ENCODE data around the gene OCSTAMP.

OCSTAMP gene

GRCh38 chr20:46552460-46553420 is 2.3 kb upstream of the OCSTAMP start:
- Mint-ChIP-seq H3K4me3 (no peak overlapping the region), H3K36me3 (ENCODE audit: low read depth) (no peaks in the 10 kb centered on the region), H3K9me3 (no peaks in the 10 kb centered on the region), H3K27me3 (peaks cover 25% of the 10 kb centered on the region), H3K4me1 (ENCODE audit: low read depth) (peaks cover 50% of the 10 kb centered on the region), H3K27ac (peak overlapping the region; percentile 80)
- intact Hi-C loops (cut with micrococcal nuclease): no loop called here

DNA sequence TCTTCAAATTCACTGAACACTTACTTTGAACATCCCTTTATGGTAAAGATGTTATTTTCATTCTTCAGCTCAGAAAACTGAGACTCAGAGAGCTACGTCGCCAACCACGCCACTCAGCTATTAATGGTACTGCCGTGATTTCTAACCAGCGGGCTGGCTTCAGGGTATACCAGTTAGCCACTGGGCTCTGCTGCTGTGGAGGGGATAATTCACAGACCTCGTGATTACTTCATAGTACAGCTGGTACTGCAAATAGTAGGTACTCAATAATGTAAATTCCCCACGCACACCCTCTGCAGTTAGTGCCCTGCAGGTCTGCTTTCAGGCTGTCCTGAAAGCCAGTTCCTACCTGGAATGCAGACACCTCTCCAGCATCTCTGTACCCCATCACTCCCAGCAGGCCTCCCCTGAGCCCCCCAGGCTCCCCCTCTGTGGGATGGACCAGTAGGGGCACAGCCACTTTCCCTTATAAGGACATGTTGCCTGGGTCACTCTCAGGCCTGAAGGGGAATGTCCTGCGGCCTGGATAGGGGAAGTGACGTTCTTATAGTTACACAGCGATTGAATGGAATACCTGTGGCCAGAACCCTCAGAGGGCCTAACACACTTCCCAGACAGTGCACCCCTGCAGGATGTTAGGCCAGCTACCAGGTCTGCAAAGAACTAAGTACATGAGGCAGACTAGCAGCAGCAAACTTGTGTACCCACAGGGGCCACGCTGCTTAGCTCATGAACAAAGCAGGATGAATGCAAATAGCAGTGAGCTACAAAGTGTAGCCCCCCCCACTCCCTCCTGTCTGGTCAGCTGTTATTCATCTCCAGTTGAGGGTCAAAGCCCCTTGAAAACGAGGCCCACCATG is 1.3 kb upstream of the OCSTAMP start:
- Mint-ChIP-seq H3K4me1 (ENCODE audit: low read depth) (peaks cover 43% of the 10 kb centered on the region), H3K27ac (no peak overlapping the region), H3K9me3 (no peaks in the 10 kb centered on the region), H3K27me3 (peaks cover 19% of the 10 kb centered on the region), H3K4me3 (no peak overlapping the region), H3K36me3 (ENCODE audit: low read depth) (no peaks in the 10 kb centered on the region)
- intact Hi-C loops (cut with micrococcal nuclease): no loop called here

GRCh38 chr20:46549188-46549972 is 1.1 kb downstream of the OCSTAMP start:
- H3K27ac Mint-ChIP-seq: no peak overlapping the region
- peaks cover 30% of the 10 kb centered on the region for H3K4me1 Mint-ChIP-seq (ENCODE audit: low read depth)
- no peaks in the 10 kb centered on the region for H3K36me3 Mint-ChIP-seq (ENCODE audit: low read depth)
- intact Hi-C loops (cut with micrococcal nuclease): no loop called here
- H3K4me3 Mint-ChIP-seq: no peak overlapping the region
- H3K9me3 Mint-ChIP-seq: no peaks in the 10 kb centered on the region
- peaks cover 8% of the 10 kb centered on the region for H3K27me3 Mint-ChIP-seq

- H3K9me3 Mint-ChIP-seq: no peaks in the 10 kb centered on the region
- H3K4me3 Mint-ChIP-seq: no peak overlapping the region
- peaks cover 30% of the 10 kb centered on the region for H3K4me1 Mint-ChIP-seq (ENCODE audit: low read depth)
- intact Hi-C loops (cut with micrococcal nuclease): no loop called here
- H3K27me3 Mint-ChIP-seq: peaks cover 11% of the 10 kb centered on the region
- no peaks in the 10 kb centered on the region for H3K36me3 Mint-ChIP-seq (ENCODE audit: low read depth)
- no peak overlapping the region for H3K27ac Mint-ChIP-seq
Measured at GRCh38 chr20:46548688-46549087, 1.8 kb downstream of the OCSTAMP start.

- no peak overlapping the region for H3K27ac Mint-ChIP-seq
- intact Hi-C loops (cut with micrococcal nuclease): no loop called here
- H3K9me3 Mint-ChIP-seq: no peaks in the 10 kb centered on the region
- H3K36me3 Mint-ChIP-seq (ENCODE audit: low read depth): no peaks in the 10 kb centered on the region
- H3K27me3 Mint-ChIP-seq: peaks cover 15% of the 10 kb centered on the region
- H3K4me3 Mint-ChIP-seq: no peak overlapping the region
- H3K4me1 Mint-ChIP-seq (ENCODE audit: low read depth): peaks cover 25% of the 10 kb centered on the region
Measured at GRCh38 chr20:46547995-46548394, 2.5 kb downstream of the OCSTAMP start.

DNA sequence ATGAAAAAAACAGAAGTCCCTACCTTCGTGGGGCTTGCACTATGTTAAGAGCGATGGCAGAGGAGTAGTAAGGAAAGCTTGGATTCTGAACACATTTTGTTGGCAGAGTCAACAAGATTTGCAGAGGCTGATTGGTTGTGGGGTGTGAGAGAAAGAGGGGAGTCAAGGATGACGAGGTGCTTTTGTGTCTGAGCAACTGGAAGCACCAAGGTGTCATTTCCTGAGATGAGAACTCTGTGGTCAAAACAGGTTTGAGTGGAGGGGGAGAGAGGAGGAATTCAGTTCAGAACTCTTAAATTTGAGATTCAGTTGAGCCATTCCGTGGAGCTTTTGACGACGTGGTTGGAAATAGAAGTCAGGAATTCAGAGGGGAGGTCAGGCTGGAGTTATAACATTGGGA is 3.5 kb downstream of the OCSTAMP start:
- intact Hi-C loops (cut with micrococcal nuclease): no loop called here
- H3K9me3 Mint-ChIP-seq: no peaks in the 10 kb centered on the region
- H3K4me1 Mint-ChIP-seq (ENCODE audit: low read depth): peaks cover 15% of the 10 kb centered on the region
- H3K27ac Mint-ChIP-seq: no peak overlapping the region
- peaks cover 25% of the 10 kb centered on the region for H3K27me3 Mint-ChIP-seq
- no peaks in the 10 kb centered on the region for H3K36me3 Mint-ChIP-seq (ENCODE audit: low read depth)
- no peak overlapping the region for H3K4me3 Mint-ChIP-seq

- no peak overlapping the region for H3K4me3 Mint-ChIP-seq
- H3K27ac Mint-ChIP-seq: no peak overlapping the region
- peaks cover 31% of the 10 kb centered on the region for H3K27me3 Mint-ChIP-seq
- peaks cover 9% of the 10 kb centered on the region for H3K4me1 Mint-ChIP-seq (ENCODE audit: low read depth)
- intact Hi-C loops (cut with micrococcal nuclease): no loop called here
- no peaks in the 10 kb centered on the region for H3K36me3 Mint-ChIP-seq (ENCODE audit: low read depth)
- no peaks in the 10 kb centered on the region for H3K9me3 Mint-ChIP-seq
Measured at GRCh38 chr20:46546298-46546697, 4.2 kb downstream of the OCSTAMP start.

GRCh38 chr20:46545827-46546138 is 4.7 kb downstream of the OCSTAMP start:
- Mint-ChIP-seq H3K4me1 (ENCODE audit: low read depth) (peaks cover 5% of the 10 kb centered on the region), H3K9me3 (no peaks in the 10 kb centered on the region), H3K27ac (no peak overlapping the region), H3K4me3 (no peak overlapping the region), H3K36me3 (ENCODE audit: low read depth) (no peaks in the 10 kb centered on the region), H3K27me3 (peaks cover 32% of the 10 kb centered on the region)
- intact Hi-C loops (cut with micrococcal nuclease): loop anchor here (2.0 kb wide), 1 partner anchor 45 kb away; no protein-coding TSS in a partner anchor

DNA sequence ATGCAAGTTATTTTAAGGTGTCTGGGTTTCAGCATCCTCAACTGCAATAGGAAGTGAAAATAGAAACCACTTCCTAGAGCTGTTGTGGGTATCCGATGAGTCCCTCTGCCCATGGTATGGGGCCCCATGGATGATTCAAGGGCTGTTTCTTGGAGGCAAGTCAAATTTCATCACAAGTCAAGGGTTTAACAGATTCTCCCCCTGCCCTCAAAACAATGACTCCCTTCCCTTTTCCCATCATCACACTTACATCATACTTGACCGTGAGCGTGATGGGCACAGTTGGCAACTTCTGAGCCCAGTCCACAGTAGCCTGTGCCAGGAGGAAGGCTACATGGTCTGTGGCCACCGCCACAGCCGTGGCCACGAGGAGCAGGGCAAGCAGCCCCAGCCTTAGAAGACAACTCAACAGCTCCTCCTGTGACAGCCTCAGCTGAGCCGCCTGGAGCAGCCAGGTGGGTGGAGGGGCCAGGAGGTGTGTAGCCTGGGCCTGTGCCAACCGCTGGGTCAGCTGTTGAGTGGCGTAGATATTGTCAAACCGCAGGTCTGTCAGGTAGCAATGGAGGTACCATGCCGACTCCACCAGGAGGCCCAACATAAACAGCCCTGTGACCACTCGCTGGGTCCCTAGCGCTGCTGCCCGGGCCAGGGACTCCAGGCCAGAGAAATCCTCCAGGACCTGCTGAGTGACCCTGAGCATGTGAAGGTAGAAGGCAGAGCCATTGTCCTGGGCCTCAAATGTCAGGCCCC is 5.2 kb downstream of the OCSTAMP start:
- Mint-ChIP-seq H3K4me1 (ENCODE audit: low read depth) (no peaks in the 10 kb centered on the region), H3K27me3 (peaks cover 35% of the 10 kb centered on the region), H3K27ac (no peak overlapping the region), H3K36me3 (ENCODE audit: low read depth) (no peaks in the 10 kb centered on the region), H3K4me3 (no peak overlapping the region), H3K9me3 (no peaks in the 10 kb centered on the region)
- intact Hi-C loops (cut with micrococcal nuclease): loop anchor here (2.0 kb wide), 1 partner anchor 46 kb away; no protein-coding TSS in a partner anchor

DNA sequence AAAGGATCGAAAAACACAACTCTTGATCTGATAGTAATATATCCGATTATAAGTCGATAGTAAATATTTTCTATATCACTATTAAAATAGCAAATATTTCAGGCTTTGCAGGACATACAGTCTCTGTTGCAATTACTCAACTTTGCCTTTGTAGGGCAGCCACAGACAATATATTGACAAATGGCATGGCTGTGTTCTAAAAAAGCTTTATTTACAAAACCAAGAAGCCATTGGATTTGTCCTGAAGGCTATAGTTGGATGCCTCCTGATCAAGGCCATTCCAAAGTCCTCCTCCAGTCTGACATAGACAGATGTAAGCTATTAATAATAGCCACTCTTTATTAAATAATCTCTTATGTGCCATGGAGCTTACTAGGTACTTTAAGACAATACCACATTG is 5.9 kb downstream of the OCSTAMP start:
- Mint-ChIP-seq H3K4me1 (ENCODE audit: low read depth) (no peaks in the 10 kb centered on the region), H3K36me3 (ENCODE audit: low read depth) (no peaks in the 10 kb centered on the region), H3K9me3 (no peaks in the 10 kb centered on the region), H3K27ac (no peak overlapping the region), H3K27me3 (peaks cover 35% of the 10 kb centered on the region), H3K4me3 (no peak overlapping the region)
- intact Hi-C loops (cut with micrococcal nuclease): loop anchor here (2.0 kb wide), 1 partner anchor 46 kb away; no protein-coding TSS in a partner anchor

- no peaks in the 10 kb centered on the region for H3K9me3 Mint-ChIP-seq
- H3K27me3 Mint-ChIP-seq: peaks cover 39% of the 10 kb centered on the region
- H3K4me3 Mint-ChIP-seq: no peak overlapping the region
- no peaks in the 10 kb centered on the region for H3K4me1 Mint-ChIP-seq (ENCODE audit: low read depth)
- no peak overlapping the region for H3K27ac Mint-ChIP-seq
- no peaks in the 10 kb centered on the region for H3K36me3 Mint-ChIP-seq (ENCODE audit: low read depth)
- intact Hi-C loops (cut with micrococcal nuclease): loop anchor here (2.0 kb wide), 1 partner anchor 47 kb away; no protein-coding TSS in a partner anchor
Measured at GRCh38 chr20:46543959-46544358, 6.5 kb downstream of the OCSTAMP start.

DNA sequence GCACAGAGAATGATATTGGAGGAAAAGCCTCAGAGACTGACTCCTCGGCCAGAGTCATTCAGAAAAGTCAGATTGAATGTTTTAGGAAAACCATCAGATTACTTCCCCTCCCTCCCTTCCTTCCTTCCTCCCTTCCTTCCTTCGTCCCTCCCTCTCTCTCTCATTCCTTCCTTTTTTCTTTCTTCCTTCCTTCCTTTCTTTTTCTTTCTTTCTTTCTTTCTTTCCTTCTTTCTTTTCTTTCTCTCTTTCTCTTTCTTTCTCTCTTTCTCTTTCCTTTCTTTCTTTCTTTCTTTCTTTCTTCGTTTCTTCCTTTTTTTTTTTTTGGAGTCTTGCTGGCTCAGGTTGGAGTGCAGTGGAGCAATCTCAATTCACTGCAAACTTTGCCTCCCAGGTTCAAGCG is 7.4 kb downstream of the OCSTAMP start:
- intact Hi-C loops (cut with micrococcal nuclease): no loop called here
- no peaks in the 10 kb centered on the region for H3K36me3 Mint-ChIP-seq (ENCODE audit: low read depth)
- H3K27me3 Mint-ChIP-seq: peaks cover 45% of the 10 kb centered on the region
- no peak overlapping the region for H3K4me3 Mint-ChIP-seq
- no peaks in the 10 kb centered on the region for H3K9me3 Mint-ChIP-seq
- no peaks in the 10 kb centered on the region for H3K4me1 Mint-ChIP-seq (ENCODE audit: low read depth)
- no peak overlapping the region for H3K27ac Mint-ChIP-seq
